Endothelial cell (in vitro differentiated cells): Measurements from ENCODE around the gene PHTF2. TPM values are rescaled to one million over a fixed set of nuclear protein-coding genes. Genes with fewer than 3 reads are reported as not detected.
"Not testable (repeated sequence)": the region's sequence is repeated elsewhere in the genome, so short reads cannot be mapped to it uniquely, and the experiment has no call there.

Source experiments
- DNase-seq: peaks from one replicate; pipeline ENCODE4 v3.0.0; 2021; ENCODE audit warnings: low spot score
- H3K27ac Mint-ChIP-seq: one replicate; pipeline ENCODE4 v1.8.0; 2021; ENCODE audit warnings: mixed read lengths, inconsistent platforms; ENCODE audit not compliant: unreplicated experiment
- H3K27me3 Mint-ChIP-seq: one replicate; pipeline ENCODE4 v1.8.0; 2021; ENCODE audit warnings: mild to moderate bottlenecking, moderate library complexity, mixed read lengths, inconsistent platforms; ENCODE audit not compliant: unreplicated experiment
- H3K36me3 Mint-ChIP-seq: one replicate; pipeline ENCODE4 v1.8.0; 2021; ENCODE audit warnings: mild to moderate bottlenecking, low read depth, mixed read lengths, inconsistent platforms; ENCODE audit not compliant: unreplicated experiment
- H3K4me1 Mint-ChIP-seq: one replicate; pipeline ENCODE4 v1.8.0; 2021; ENCODE audit warnings: mild to moderate bottlenecking, mixed read lengths, inconsistent platforms; ENCODE audit not compliant: unreplicated experiment
- H3K4me3 Mint-ChIP-seq: one replicate; pipeline ENCODE4 v1.8.0; 2021; ENCODE audit warnings: mild to moderate bottlenecking, mixed read lengths, inconsistent platforms; ENCODE audit not compliant: unreplicated experiment
- H3K9me3 Mint-ChIP-seq: one replicate; pipeline ENCODE4 v1.8.0; 2021; ENCODE audit warnings: mixed read lengths, inconsistent platforms; ENCODE audit not compliant: unreplicated experiment
- total RNA-seq: library from RNA; stranded (reverse); fragmentation: NEBNext Ultra II Directional; extraction: Animal tissue kit (Norgen Biotek cat#: 25700); gene quantifications from one replicate; pipeline ENCODE4 v1.2.1, GENCODE V29; 2021; ENCODE audit not compliant: unreplicated experiment
- TF ChIP-seq, protein P1 (sequence below): fragments of 200-600 bp; sonication (generic); IDR thresholded peaks from one replicate; pipeline ENCODE4 v1.5.0; 2021; ENCODE audit warnings: antibody characterized with exemption; ENCODE audit not compliant: unreplicated experiment

PHTF2 gene
- total RNA-seq, 1 donor from 2014 or later: 10.3 TPM

- Mint-ChIP-seq H3K27me3 (no peaks in the 10 kb centered on the region), H3K27ac (no peak overlapping the region), H3K9me3 (no peaks in the 10 kb centered on the region), H3K4me3 (no peak overlapping the region), H3K4me1 (no peaks in the 10 kb centered on the region), H3K36me3 (no peaks in the 10 kb centered on the region)
- TF ChIP-seq, protein P1, sequence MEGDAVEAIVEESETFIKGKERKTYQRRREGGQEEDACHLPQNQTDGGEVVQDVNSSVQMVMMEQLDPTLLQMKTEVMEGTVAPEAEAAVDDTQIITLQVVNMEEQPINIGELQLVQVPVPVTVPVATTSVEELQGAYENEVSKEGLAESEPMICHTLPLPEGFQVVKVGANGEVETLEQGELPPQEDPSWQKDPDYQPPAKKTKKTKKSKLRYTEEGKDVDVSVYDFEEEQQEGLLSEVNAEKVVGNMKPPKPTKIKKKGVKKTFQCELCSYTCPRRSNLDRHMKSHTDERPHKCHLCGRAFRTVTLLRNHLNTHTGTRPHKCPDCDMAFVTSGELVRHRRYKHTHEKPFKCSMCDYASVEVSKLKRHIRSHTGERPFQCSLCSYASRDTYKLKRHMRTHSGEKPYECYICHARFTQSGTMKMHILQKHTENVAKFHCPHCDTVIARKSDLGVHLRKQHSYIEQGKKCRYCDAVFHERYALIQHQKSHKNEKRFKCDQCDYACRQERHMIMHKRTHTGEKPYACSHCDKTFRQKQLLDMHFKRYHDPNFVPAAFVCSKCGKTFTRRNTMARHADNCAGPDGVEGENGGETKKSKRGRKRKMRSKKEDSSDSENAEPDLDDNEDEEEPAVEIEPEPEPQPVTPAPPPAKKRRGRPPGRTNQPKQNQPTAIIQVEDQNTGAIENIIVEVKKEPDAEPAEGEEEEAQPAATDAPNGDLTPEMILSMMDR: no peak
- no peak for DNase-seq
These were observed 195.3 kb downstream of the PHTF2 start for GRCh38 chr7:77993838-77994237.

DNA sequence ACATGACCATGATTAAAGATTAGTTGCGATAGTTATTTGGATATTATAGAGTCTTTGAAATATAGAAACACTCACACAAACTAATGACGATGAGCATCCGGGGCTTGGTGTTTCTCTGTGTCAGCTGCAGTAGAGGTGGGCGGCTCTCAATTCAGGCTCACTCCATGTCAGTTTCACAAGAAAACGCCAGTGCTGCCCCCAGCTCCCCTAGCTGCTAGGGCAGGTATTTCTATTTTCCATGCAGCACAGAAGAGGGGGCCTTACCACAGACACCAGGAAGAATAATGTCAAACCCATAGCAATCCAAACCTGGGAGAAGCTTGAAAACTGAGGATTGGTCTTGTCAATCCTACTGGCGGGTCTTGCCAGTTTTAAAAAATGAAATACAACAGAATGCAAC lies 197.1 kb downstream of the PHTF2 start:
- Mint-ChIP-seq H3K4me3 (no peak overlapping the region), H3K27ac (no peak overlapping the region), H3K27me3 (peaks cover under 1% of the 10 kb centered on the region), H3K4me1 (no peaks in the 10 kb centered on the region), H3K36me3 (no peaks in the 10 kb centered on the region), H3K9me3 (no peaks in the 10 kb centered on the region)
- TF ChIP-seq, protein P1: peak; percentile 25
- no peak for DNase-seq

DNA sequence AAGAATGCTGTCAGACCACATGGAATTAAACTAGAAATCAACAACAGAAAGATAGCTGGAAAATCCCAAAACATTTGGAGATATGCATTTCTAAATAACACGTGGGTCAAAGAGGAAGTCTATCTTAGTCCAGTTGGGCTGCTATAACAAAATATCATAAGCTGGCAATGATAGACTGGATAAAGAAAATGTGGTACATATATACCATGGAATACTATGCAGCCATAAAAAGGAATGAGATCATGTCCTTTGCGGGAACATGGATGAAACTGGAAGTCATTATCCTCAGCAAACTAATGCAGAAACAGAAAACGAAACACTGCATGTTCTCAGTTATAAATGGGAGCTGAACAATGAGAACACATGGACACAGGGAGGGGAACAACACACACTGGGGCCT lies 200.6 kb downstream of the PHTF2 start:
- H3K9me3 Mint-ChIP-seq, H3K36me3 Mint-ChIP-seq, DNase-seq, H3K27me3 Mint-ChIP-seq, H3K27ac Mint-ChIP-seq, H3K4me1 Mint-ChIP-seq, H3K4me3 Mint-ChIP-seq: not testable (repeated sequence)

GRCh38 chr7:78002021-78002420 lies 203.4 kb downstream of the PHTF2 start:
- TF ChIP-seq, protein P1: no peak
- DNase-seq: no peak
- H3K27me3 Mint-ChIP-seq: peaks cover 4% of the 10 kb centered on the region
- H3K9me3 Mint-ChIP-seq: no peaks in the 10 kb centered on the region
- H3K4me3 Mint-ChIP-seq: no peak overlapping the region
- peaks cover 4% of the 10 kb centered on the region for H3K36me3 Mint-ChIP-seq
- H3K4me1 Mint-ChIP-seq: no peaks in the 10 kb centered on the region
- no peak overlapping the region for H3K27ac Mint-ChIP-seq

DNA sequence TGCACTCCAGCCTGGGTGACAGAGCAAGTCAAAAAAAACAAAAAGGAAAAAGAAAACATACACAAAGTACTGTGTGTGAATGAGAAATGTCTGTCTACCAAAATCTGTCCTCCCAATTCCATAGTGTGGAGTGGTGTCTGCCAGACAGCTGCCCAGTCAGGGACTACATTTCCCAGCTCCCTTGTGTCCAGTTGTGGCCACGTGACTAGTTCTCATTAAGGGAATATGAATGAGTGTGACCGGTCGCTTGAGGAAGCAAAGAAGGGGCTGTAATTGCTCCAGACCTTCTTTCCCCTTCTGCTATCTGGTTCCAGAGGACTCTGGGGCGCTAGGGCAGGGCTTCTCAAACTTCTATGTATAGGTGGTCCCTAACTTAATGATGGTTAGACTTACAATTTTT lies 204.1 kb downstream of the PHTF2 start:
- Mint-ChIP-seq H3K4me1 (no peaks in the 10 kb centered on the region), H3K4me3 (no peak overlapping the region), H3K27me3 (peaks cover 4% of the 10 kb centered on the region), H3K36me3 (peaks cover 4% of the 10 kb centered on the region), H3K9me3 (no peaks in the 10 kb centered on the region), H3K27ac (no peak overlapping the region)
- TF ChIP-seq, protein P1: no peak
- no peak for DNase-seq
